NCI-H1694 treated with DMSO at 0.1 percent for 48 hours (cell line): ENCODE measurements around the gene TRIM71.
"Not testable (repeated sequence)": the region's sequence is repeated elsewhere in the genome, so short reads cannot be mapped to it uniquely, and the experiment has no call there.

Experiments used
- DNase-seq: peaks from one replicate; lab custom pipeline; 2025; lab: John Stamatoyannopoulos, UW

Gene TRIM71

DNA sequence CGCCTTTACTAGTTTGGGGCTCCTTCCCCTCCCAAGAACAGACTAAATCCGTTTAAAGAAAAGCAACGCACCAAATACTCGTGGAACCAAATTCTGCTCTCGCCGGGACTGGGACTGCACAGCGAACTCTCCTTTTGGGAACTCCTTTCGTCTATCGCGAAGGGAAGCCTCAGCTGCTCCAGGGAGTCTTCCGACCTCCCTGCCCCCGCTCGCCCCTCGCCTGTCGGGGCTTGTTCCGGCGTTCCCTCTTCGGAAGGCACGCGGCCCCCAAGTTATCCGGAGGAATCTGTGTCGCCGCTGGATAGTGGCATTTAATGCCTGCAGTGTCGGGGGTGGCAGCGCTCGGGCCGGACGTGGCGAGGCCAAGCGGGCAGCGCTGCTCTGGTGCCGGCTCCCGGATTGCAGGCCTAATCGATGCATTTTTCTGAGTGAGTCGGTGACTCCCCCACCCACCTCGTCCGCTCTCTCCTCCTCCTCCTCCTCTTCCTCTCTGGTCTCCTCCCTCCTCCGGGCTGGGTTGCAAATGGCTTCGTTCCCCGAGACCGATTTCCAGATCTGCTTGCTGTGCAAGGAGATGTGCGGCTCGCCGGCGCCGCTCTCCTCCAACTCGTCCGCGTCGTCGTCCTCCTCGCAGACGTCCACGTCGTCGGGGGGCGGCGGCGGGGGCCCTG lies at the start of gene TRIM71:
TSS of gene TRIM71 (plus strand) at position 440 of the 671 bp plus-strand sequence. CDS start at position 524, 84 bp downstream.
- no peak for DNase-seq

DNA sequence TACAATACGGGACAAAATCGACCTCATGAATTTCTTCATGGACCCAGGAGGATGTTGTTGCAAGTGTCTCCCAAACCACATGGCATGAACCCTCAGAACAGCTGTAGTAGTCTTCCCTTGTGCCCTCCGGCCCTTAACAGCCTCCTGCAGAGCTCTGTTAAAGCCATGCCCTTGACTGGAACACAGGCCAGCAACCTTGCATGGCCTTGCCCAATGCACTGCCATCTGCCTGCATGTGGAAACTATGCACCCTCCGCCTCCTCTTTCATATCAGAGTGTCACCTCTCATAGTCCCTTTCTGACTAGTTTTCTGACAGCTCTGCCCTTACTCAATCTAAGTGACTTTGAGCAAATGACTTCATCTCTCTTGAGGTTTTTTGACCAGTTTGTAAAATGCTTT lies 39.4 kb upstream of the TRIM71 start:
- no peak for DNase-seq

DNA sequence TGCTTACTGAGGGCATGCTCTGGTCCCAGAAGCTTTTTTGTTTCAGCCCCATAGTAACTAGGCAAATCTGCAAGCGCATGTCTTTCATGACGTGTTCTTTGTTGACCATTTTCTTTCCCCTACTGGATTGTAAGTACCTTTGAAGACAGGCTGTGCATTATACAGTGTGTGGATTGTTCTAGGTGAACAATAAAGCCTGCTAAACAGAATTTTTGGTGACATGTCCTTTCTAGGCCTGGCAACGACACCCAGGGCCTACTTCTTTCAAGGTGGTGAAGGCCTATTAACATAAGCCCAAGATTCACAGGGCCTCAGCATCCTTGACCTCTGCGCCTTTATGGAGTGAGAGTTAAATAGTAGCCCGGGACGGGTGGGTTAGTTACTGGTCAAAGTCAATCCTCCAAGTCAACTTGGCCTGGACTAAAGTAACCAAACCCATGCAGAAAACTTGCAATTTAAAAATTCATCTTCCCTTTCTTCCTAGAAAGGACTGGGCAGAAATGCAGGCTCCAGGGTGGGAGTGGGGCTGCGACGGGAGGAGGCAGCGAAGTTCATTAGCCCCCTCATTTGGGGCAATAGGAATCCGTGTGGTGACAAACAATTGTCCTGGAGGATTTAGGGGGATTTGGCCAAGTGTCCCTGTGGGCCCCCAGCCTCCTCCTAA lies 37.6 kb upstream of the TRIM71 start:
- no peak for DNase-seq

DNA sequence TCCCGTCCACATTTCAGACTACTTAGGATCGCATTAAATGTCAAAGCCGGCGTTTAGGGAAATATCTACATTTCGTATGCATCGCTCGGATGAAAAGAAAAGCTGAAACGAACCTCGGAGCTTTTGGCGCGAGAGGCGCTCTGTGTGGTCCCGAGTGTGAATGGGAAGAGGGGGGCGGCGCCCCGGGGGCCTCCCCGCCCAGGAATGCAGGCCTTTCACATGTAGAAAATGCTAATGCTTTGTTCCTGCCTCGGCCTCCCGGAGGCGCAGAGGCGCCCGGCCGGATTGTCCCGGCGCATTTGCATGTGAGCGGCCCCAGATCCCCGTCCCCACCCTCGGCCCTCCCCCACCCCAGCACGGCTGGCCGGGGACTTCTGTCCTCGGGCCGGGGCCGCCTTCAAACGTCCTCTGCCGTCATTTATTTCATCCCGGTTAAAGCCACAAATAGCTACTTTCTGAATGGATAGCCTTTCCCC lies 37.0 kb upstream of the TRIM71 start:
- no peak for DNase-seq

DNA sequence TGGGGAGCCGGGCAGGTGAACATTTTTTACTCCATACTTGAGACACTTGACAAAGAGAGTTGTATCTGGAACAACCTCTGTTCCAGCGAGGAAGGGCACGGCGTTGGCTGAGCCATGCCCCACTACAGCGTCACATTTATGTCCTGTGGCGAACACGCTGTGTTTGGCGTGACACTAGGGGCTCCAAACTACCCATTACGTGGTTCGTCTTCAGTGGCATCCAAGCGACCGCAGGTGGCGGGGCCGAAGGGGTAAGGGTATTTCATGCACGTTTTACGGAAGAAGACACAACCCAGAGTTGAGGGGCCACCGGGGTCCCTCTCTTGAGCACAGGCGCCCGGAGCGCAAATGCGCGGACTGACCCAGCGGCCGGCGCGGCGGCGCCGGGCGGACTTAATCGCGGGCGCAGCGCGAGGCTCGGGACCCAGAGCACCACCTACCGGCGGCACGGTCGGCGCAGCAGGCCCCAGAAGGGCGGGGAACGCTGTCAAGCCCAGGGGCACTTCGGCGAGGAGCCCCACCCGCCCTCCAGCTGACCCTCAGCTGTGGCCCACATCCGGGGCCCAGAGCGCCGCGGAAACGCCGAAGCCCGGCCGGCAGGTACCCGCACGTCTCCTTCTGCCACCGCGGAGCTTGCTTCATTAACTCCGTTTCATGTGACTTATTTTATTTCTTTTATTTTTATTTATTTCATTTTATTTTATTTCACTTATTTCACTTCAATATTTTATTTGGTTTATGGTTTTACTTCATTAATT lies 36.4 kb upstream of the TRIM71 start:
- peak; percentile 14 for DNase-seq

DNA sequence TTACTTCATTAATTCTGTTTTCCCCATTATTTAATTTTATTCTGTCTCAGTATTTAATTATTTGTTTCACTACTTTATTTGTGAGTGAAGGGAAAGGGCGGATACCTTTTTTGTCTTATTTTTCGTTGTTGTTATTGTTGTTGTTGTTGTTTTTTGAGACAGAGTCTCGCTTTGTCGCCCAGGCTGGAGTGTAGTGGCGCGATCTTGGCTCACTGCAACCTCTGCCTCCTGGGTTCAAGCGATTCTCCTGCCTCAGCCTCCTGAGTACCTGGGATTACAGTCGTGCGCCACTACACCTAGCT lies 35.9 kb upstream of the TRIM71 start:
- DNase-seq, result not testable (repeated sequence)

DNA sequence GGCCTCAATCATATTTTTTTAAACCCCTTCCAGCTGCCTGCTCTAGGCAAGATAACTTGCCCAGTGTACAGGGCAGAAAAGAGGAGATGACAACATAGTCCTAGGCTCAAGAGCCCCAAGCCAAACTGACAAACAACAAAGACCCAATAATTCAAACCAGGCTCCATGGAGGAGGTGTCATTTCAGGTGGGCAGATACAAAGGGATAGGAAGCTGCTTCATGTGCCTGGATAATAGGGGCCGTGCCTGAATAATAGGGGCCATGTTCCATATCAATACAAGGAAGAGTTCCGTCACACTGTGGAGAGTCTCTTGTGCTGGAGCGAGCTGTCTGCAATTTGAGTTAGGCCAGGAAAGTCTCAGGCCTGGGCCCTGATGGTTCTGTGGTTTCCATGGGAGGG lies 35.4 kb upstream of the TRIM71 start:
- DNase-seq, result no peak

DNA sequence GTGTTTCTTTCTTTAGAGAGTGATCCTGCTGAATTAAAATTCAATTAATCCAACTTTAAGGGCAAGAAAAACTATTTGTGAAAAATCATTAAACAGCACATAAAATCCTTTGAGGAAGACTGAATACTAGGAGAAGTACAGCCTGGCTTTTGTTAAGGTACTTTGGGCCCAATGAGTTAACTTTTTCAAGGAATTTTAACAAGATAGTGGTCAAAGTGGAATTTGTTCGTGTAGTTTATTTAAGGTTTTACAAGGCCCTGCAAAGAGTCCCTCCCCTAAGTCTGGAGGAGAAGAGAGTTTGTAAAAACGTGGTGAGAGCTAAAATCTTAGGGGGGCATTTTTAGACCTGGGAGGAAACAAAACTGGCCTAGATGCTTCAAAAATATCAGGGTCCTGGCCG lies 26.0 kb upstream of the TRIM71 start:
- no peak for DNase-seq

DNA sequence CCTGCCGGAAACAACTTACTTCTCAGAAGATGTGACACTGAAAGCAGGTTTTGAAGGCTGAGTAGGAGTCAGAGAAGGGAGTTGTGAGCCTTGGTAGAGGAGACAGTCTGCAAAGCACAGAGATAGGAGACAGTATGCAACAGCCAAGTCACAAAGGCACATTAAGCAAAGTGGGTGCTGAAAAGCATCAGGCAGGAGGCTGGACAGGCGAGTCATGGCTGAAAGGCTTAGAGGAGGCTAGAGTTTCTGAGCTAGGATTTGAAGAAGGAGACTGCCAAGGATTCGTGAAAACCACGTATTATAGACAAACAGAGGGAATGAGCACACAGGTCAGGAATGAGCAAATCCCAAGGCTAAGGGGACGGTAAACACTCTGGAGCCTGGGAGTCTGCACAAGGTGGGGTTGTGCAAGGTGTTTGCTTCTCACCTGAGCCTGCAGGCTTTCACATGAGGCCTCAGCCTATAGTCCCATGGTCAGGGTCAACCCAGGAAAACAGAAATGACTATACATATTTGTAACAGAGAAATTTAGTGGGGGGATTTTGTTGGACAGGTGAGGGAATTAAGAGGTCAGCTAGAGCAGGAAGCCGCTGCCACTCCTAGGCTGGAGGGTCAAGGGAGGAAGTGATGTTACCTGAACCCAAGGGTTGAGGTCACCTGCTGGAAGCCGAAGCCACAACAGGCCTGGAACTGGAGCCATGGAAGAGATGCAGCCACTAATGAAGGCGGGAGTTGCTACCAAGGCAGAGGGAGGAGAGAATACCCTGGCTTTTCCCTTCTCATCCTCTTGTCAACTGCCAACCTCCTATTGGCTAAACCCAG lies 23.1 kb upstream of the TRIM71 start:
- no peak for DNase-seq

DNA sequence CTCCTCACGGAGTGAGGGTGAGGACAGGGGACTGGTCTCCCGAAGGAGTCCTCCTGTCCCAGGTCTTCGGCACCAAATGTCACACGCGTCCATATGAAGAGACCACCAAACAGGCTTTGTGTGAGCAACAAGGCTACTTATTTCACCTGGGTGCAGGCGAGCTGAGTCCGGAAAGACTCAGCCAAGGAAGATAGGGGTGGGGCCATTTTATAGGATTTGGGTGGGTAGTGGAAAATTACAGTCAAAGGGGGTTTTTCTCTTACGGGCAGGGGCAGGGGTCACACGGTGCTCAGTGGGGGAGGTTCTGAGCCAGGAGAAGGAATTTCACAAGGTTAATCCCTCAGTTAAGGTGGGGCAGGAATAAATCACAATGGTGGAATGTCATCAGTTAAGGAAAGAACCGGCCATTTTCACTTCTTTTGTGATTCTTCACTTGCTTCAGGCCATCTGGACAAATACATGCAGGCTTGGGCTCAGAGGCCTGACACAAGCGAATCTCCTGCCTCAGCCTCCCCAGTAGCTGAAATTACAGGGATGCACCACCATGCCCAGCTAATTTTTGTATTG lies 21.3 kb upstream of the TRIM71 start:
- DNase-seq, result not testable (repeated sequence)

DNA sequence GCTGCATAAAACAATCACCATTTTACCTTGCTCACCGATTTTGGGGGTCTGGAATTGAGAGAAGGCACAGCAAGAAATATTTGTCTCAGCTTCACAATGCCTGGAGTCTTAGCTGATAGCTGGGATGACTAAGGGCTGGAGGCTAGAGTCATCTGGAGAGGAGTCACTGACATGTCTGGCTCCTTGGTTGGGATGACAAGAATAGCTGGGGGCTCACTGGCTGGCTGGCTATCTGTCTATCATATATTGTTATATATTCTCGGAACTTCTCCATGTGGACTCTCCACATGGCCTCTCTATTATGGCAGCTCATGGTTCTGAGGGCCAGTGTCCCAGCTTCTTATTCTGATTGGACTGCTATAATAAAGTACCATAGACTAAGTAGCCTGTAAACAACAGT lies 20.0 kb upstream of the TRIM71 start:
- DNase-seq, result no peak

DNA sequence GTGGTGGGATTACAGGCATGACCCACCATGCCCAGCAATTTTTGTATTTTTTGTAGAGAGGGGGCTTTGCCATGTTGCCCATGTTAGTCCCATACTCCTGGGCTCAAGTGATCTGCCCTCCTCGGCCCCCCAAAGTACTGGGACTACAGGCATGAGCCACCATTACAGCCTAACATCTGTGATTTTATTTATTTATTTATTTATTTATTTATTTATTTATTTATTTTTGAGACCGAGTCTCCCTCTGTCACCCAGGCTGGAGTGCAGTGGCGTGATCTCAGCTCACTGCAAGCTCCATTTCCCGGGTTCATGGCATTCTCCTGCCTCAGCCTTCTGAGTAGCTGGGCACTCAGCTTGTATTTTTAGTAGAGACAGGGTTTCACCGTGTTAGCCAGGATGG lies 16.4 kb upstream of the TRIM71 start:
- DNase-seq, result not testable (repeated sequence)

DNA sequence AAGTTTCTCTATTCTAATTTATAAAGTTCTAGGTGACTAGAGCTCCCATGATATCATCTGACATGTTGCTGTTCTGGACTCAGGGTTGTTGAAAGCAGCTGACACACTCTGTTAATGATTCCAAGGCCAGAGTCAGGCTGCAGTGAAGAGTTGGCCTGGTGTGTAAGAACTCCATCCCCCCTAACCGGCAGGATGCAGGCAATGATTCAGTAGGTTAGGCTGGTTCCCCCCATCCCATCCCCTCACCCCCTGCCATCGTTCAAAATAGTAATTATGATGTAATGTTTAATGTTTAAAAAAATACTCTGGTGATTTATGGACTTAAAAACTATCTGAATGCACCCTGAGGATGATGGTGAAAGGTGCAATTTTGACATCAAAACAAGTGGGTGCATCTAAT lies 4.6 kb upstream of the TRIM71 start:
- DNase-seq, result no peak

DNA sequence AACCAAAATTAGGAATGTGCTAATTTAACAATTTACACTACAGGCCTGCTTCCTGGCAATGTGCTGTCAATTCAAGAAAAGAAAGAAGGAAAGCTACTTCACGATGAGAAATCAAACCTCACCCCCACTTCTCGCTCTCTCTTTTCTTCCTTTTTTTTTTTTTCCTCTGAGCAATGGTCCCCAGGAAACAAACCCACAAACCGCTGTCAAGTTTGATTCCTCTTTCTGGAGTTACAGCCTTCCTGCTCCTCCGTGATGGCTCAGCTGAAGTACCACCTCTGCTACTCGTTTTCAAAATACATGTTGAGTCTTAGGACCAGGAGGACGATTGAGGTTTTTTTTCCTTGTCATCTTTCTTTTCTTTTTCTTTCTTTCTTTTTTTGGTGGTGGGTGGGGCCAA lies 3.4 kb upstream of the TRIM71 start:
- no peak for DNase-seq

DNA sequence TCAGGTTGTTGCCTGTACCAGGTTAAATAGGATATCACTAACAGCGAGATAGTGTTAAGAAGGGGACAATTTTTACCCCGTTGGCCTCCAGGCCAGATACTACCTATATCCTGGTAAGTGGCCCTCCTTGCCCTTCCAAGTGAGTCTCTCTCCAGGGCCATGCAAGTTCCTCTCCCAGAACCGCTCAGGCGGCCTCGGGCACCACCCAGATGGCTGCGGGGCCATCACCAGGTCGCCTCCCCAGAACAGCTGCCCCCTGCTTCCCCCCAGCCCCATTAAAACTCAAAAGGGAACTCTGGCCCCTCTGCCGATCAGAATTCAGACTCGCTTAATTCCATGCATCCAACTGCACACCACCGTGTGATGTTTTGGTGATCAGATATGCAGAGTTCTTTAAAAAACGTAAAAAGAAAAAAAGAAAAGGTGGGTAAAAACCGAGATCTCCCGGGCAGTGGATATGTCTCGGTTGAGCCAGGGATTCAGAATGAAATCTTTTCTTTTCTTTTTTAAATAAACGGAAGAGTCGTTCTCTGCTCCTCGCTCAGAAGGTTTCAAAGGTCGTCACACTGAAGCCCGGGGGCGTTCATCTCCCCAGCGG lies 1.9 kb upstream of the TRIM71 start:
- DNase-seq, result no peak

DNA sequence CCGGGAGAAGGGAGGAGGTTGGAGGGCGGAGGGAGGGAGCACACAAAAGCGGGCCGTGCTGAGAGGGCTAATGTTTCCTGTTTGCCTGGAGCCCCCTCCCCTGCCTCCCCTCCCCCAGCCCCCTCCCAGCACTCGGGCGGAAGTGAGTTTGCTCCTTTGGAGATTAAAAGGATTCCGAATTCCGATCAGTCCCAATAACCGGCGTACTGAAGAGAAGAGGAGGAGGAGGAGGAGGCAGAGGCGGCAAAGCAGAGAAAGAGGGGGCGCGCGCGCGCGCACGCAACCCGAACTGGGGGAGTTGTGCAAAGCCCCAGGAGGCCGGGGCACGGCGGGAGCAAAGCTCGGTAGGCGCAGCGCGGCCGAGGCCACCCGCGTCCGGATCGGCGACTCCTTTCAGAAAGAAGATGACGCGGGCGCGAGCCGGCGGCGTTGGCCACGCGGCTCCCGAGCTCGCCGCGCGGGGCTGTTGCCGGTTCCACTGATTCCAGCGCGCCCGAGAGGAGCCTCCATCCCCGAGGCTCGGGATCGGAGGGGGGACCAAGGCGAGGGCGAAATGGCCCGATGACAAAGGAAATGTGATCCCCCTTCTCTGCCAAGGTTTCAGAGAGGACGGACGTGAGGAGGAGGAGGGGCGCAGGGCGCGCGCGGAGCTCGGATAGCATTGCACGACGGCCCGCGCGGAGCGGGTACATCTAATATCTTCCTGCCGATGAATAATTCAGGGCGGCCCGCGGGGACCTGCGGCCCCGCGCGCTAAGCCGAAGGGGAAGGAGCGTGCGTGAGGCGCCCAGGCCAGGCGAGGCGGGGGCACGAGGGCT lies 1.1 kb upstream of the TRIM71 start:
- no peak for DNase-seq

DNA sequence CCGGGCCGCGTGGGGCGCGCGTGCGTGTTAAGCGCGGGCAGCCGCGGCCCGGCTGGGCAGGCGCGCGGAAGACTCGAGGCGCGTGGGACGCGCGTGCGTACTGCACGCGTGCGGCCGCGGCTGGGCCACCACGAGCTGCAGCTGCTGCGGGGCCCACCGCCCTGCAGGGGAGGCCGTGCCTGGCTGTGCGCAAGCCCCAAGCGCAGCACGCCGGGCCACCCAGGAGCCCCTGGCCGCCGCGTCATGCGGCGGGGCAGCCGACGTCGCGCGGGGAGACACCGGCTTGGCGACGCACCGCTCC lies 590 bp upstream of the TRIM71 start:
- no peak for DNase-seq

DNA sequence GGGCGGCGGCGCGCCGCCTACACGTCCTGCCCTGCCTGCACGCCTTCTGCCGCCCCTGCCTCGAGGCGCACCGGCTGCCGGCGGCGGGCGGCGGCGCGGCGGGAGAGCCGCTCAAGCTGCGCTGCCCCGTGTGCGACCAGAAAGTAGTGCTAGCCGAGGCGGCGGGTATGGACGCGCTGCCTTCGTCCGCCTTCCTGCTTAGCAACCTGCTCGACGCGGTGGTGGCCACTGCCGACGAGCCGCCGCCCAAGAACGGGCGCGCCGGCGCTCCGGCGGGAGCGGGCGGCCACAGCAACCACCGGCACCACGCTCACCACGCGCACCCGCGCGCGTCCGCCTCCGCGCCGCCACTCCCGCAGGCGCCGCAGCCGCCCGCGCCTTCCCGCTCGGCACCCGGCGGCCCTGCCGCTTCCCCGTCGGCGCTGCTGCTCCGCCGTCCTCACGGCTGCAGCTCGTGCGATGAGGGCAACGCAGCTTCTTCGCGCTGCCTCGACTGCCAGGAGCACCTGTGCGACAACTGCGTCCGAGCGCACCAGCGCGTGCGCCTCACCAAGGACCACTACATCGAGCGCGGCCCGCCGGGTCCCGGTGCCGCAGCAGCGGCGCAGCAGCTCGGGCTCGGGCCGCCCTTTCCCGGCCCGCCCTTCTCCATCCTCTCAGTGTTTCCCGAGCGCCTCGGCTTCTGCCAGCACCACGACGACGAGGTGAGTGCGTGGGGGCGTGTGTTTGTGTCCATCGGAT lies 602 bp downstream of the TRIM71 start:
- DNase-seq, result no peak

DNA sequence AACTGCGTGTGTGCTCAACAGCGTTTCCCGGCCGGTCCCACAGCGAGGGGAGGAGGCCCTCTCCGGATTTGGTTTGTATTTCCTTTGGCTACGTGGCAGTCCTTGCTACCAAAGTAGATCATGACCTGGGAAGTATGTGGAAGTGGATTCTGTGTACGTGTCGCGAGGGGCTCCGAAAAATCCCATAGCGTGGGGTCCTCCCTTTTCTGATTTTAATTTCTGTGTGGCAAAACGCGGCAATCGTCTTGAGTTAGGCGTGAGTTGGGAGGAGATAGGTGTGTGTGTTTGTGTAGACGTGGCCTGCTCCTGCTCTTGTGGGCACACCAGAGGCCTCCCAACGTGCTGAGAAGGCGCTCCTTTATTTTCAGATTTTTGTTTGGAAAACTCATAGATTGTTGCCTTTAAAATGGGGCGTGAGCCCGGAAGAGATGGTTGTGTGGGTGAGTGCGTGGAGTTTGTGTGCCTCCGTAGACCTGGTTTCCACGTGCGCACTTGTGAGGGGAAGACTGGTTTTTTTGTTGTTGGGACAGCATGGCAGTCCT lies 1.2 kb downstream of the TRIM71 start:
- no peak for DNase-seq
